ENCODE data around the gene MATN1. TPM values are rescaled to one million over a fixed set of nuclear protein-coding genes. Genes with fewer than 3 reads are reported as not detected.

Gene MATN1
- total RNA-seq, 1 donor from 2014 or later: 0.22 TPM

DNA sequence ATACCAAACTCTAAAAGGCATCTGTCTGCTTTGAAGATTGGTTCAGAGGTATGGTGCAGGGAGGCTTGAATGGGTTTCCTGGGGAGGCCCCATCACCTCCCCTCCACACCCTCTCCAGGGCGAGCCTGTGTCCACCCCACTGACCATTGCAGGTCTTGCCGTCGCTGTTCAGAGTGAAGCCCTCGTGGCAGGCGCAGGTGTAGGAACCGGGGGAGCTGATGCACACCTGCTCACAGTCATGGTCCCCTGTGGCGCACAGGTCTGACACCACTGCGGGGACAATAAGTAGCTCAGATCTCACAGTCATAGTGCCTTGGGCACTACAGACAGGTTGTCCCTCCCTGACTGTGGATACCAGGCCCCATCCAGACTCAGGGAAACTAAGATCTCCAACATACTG is 6.7 kb downstream of the MATN1 start:
- peaks cover 4% of the 10 kb centered on the region for H3K36me3 Mint-ChIP-seq (ENCODE audit: unreplicated experiment)
- no peak overlapping the region for H3K27ac Mint-ChIP-seq (ENCODE audit: unreplicated experiment)
- H3K9me3 Mint-ChIP-seq (ENCODE audit: unreplicated experiment): peaks cover 10% of the 10 kb centered on the region
- H3K27me3 Mint-ChIP-seq (ENCODE audit: unreplicated experiment): peaks cover 7% of the 10 kb centered on the region
- peak overlapping the region; percentile 67 for H3K4me3 Mint-ChIP-seq (ENCODE audit: unreplicated experiment)
- TF ChIP-seq, protein P1, sequence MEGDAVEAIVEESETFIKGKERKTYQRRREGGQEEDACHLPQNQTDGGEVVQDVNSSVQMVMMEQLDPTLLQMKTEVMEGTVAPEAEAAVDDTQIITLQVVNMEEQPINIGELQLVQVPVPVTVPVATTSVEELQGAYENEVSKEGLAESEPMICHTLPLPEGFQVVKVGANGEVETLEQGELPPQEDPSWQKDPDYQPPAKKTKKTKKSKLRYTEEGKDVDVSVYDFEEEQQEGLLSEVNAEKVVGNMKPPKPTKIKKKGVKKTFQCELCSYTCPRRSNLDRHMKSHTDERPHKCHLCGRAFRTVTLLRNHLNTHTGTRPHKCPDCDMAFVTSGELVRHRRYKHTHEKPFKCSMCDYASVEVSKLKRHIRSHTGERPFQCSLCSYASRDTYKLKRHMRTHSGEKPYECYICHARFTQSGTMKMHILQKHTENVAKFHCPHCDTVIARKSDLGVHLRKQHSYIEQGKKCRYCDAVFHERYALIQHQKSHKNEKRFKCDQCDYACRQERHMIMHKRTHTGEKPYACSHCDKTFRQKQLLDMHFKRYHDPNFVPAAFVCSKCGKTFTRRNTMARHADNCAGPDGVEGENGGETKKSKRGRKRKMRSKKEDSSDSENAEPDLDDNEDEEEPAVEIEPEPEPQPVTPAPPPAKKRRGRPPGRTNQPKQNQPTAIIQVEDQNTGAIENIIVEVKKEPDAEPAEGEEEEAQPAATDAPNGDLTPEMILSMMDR (IDR thresholded peaks at IDR 0.05; ENCODE audit: partially characterized antibody, unreplicated experiment): no peak
- H3K4me1 Mint-ChIP-seq (ENCODE audit: low read depth, unreplicated experiment): peaks cover 15% of the 10 kb centered on the region
- DNase-seq: no peak

DNA sequence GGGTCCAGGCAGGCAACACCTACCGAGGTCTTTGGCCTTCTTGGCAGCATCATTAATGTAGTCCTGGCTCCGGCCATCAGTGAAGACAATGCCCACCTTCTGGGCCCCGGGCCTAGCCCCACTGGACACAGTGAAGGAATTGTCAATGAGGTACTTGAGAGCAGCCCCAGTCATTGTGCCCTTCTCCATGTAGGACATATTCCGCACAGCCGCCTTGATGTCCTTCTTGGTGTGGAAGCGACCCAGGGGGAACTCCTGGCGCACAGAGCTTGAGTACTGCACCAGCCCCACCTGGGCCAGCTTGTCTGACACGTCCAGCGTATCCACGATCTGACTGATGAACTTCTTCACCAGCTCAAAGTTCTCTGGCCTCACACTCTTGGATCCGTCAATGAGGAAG is 7.5 kb downstream of the MATN1 start:
- TF ChIP-seq, protein P1 (IDR thresholded peaks at IDR 0.05; ENCODE audit: partially characterized antibody, unreplicated experiment): no peak
- no peak overlapping the region for H3K27ac Mint-ChIP-seq (ENCODE audit: unreplicated experiment)
- no peak for DNase-seq
- H3K27me3 Mint-ChIP-seq (ENCODE audit: unreplicated experiment): peaks cover 11% of the 10 kb centered on the region
- H3K4me3 Mint-ChIP-seq (ENCODE audit: unreplicated experiment): no peak overlapping the region
- H3K9me3 Mint-ChIP-seq (ENCODE audit: unreplicated experiment): peaks cover 11% of the 10 kb centered on the region
- peaks cover 4% of the 10 kb centered on the region for H3K36me3 Mint-ChIP-seq (ENCODE audit: unreplicated experiment)
- H3K4me1 Mint-ChIP-seq (ENCODE audit: low read depth, unreplicated experiment): peaks cover 22% of the 10 kb centered on the region

- peaks cover 8% of the 10 kb centered on the region for H3K9me3 Mint-ChIP-seq (ENCODE audit: unreplicated experiment)
- TF ChIP-seq, protein P1 (IDR thresholded peaks at IDR 0.05; ENCODE audit: partially characterized antibody, unreplicated experiment): peak; percentile 92
- H3K4me1 Mint-ChIP-seq (ENCODE audit: low read depth, unreplicated experiment): peaks cover 29% of the 10 kb centered on the region
- peak; percentile 75 for DNase-seq
- peaks cover 4% of the 10 kb centered on the region for H3K36me3 Mint-ChIP-seq (ENCODE audit: unreplicated experiment)
- H3K27me3 Mint-ChIP-seq (ENCODE audit: unreplicated experiment): peaks cover 11% of the 10 kb centered on the region
- H3K4me3 Mint-ChIP-seq (ENCODE audit: unreplicated experiment): no peak overlapping the region
- no peak overlapping the region for H3K27ac Mint-ChIP-seq (ENCODE audit: unreplicated experiment)
These were observed 8.2 kb downstream of the MATN1 start for GRCh38 chr1:30715216-30715615.

- TF ChIP-seq, protein P1 (IDR thresholded peaks at IDR 0.05; ENCODE audit: partially characterized antibody, unreplicated experiment): no peak
- H3K4me1 Mint-ChIP-seq (ENCODE audit: low read depth, unreplicated experiment): peaks cover 34% of the 10 kb centered on the region
- peaks cover 11% of the 10 kb centered on the region for H3K27me3 Mint-ChIP-seq (ENCODE audit: unreplicated experiment)
- no peak overlapping the region for H3K4me3 Mint-ChIP-seq (ENCODE audit: unreplicated experiment)
- H3K9me3 Mint-ChIP-seq (ENCODE audit: unreplicated experiment): peaks cover 8% of the 10 kb centered on the region
- peaks cover 4% of the 10 kb centered on the region for H3K36me3 Mint-ChIP-seq (ENCODE audit: unreplicated experiment)
- DNase-seq: no peak
- H3K27ac Mint-ChIP-seq (ENCODE audit: unreplicated experiment): no peak overlapping the region
These were observed 8.8 kb downstream of the MATN1 start for GRCh38 chr1:30714536-30715090.

DNA sequence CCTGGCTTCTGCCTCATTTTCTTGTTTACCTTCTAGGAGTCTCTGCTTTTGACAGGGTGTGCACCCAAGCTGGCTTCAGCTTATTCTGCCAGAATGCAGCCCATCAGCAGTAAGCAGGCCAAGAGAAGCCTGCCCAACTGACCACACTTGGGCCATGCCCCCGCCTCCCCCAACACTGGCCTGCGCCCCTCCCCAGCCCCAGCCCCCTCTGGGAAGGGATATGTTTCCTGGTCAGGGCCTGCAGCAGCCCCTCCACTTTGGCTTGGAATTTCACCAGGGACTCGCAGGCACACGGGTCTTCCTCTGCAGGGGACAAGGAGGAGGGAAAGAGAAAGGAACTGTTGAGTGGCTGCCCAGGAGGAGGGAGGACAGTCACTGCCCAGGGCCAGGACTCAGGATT is 9.4 kb downstream of the MATN1 start:
- peaks cover 8% of the 10 kb centered on the region for H3K9me3 Mint-ChIP-seq (ENCODE audit: unreplicated experiment)
- peaks cover 14% of the 10 kb centered on the region for H3K27me3 Mint-ChIP-seq (ENCODE audit: unreplicated experiment)
- TF ChIP-seq, protein P1 (IDR thresholded peaks at IDR 0.05; ENCODE audit: partially characterized antibody, unreplicated experiment): no peak
- peaks cover 34% of the 10 kb centered on the region for H3K4me1 Mint-ChIP-seq (ENCODE audit: low read depth, unreplicated experiment)
- H3K4me3 Mint-ChIP-seq (ENCODE audit: unreplicated experiment): no peak overlapping the region
- no peak for DNase-seq
- H3K36me3 Mint-ChIP-seq (ENCODE audit: unreplicated experiment): peaks cover 4% of the 10 kb centered on the region
- no peak overlapping the region for H3K27ac Mint-ChIP-seq (ENCODE audit: unreplicated experiment)

Data from glutamatergic neuron (in vitro differentiated cells).